Measurements from ENCODE around the gene TENM4.

Gene TENM4

GRCh38 chr11:78972590-78972989, 468.2 kb downstream of the TENM4 start:
- DNase-seq (ENCODE audit: low read depth) = no peak

- no peak for DNase-seq (ENCODE audit: low read depth)
These were observed 468.7 kb downstream of the TENM4 start for GRCh38 chr11:78972177-78972576.

- no peak for DNase-seq (ENCODE audit: low read depth)
These were observed 473.0 kb downstream of the TENM4 start for GRCh38 chr11:78967811-78968210.

GRCh38 chr11:78965432-78965831, 475.4 kb downstream of the TENM4 start:
- no peak for DNase-seq (ENCODE audit: low read depth)

- DNase-seq (ENCODE audit: low read depth) = no peak
These were observed 478.7 kb downstream of the TENM4 start for GRCh38 chr11:78961937-78962701.

- no peak for DNase-seq (ENCODE audit: low read depth)
These were observed 479.6 kb downstream of the TENM4 start for GRCh38 chr11:78961247-78961646.

DNA sequence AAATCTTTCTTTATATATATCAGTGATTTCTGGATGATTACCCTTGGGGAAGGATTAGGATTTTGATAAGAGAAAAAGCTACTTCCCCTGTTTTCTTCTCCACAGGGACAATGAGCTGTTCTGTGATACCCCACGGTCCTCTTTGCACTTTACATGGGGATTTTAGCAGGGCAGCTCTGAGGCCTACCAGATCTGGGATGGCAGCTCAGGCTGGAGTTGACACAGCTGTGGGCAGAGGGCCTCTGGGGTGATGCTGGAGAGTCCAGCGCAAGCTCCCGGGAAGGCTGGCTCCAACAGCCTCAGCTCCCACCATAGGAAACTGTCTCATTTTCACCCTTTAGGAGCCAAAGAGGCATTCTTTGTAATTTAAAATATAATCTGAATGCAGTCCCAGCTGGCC, 482.4 kb downstream of the TENM4 start:
- DNase-seq (ENCODE audit: low read depth) = no peak

DNA sequence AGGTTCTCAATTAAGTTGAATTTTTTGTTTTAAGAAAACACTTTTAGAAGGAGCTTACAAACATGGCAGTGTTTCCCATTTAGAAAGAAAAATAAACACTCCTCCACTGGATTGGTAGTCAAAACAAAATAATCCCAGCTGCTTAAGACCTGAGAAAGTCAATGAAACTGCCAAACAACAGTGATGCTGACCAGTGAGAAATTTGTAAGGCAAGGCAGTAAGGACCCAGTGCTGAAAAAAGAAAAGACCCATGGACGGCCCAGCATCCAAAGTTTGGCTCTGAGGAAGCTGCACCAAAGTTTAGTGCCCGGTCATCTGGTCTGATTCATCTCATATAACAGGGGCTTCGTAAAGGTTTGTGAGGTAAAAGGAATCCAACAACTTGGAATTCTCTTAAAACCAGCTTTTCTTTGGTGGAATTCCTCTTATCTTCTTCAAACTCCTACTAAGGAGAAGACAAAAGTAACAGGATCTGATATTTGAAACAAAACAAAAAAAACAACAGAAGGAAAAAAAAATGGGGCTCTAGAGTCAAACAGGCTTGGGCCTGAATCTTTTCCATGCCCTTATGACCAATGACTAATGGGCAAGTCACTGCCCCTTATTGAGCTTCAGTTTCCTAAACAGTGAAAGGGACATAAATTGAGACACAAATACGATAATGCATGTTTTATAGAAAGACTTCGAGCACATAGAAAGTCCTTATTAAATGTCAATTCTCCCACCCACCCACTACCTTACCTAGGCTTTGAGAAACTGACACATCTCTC, 483.2 kb downstream of the TENM4 start:
- no peak for DNase-seq (ENCODE audit: low read depth)

GRCh38 chr11:78954696-78955095, 486.1 kb downstream of the TENM4 start:
- no peak for DNase-seq (ENCODE audit: low read depth)

GRCh38 chr11:78954261-78954660, 486.6 kb downstream of the TENM4 start:
- DNase-seq (ENCODE audit: low read depth) = no peak

GRCh38 chr11:78952890-78953289, 487.9 kb downstream of the TENM4 start:
- no peak for DNase-seq (ENCODE audit: low read depth)

GRCh38 chr11:78952175-78952574, 488.7 kb downstream of the TENM4 start:
- DNase-seq (ENCODE audit: low read depth) = no peak

DNA sequence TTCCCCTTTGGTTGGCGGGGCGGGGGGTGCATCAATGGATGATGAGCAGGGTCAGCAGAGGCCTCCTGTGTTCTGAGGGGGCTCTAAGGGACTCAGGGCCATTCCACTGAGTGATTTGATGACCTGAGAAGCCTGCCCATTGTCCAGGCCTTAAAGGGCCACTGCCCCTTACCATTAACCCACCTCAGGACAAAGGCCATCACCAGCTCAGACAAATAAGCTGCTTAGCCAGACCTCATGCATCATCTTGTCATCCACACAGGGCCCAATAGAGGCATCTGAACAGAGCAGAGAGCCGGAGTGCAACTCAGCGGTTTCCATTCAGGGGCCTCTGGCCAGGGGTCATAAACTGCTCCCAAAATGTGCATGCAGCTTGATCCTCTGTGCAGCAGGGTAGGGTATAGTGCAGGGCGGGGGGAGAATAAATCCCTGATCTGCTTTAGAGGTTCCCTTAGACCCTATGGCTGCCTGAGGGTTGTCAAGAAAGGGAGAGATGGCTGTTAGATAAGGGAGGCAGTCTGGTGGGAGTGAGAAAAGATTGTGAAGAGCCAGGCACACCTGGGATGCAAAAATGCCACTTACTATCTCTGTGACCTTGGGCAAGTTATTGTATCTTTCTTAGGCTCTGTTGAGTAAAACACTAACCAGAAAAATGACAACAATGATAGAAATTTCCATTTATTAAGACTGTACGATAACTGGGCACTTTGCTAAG, 490.7 kb downstream of the TENM4 start:
- DNase-seq (ENCODE audit: low read depth) = no peak

DNA sequence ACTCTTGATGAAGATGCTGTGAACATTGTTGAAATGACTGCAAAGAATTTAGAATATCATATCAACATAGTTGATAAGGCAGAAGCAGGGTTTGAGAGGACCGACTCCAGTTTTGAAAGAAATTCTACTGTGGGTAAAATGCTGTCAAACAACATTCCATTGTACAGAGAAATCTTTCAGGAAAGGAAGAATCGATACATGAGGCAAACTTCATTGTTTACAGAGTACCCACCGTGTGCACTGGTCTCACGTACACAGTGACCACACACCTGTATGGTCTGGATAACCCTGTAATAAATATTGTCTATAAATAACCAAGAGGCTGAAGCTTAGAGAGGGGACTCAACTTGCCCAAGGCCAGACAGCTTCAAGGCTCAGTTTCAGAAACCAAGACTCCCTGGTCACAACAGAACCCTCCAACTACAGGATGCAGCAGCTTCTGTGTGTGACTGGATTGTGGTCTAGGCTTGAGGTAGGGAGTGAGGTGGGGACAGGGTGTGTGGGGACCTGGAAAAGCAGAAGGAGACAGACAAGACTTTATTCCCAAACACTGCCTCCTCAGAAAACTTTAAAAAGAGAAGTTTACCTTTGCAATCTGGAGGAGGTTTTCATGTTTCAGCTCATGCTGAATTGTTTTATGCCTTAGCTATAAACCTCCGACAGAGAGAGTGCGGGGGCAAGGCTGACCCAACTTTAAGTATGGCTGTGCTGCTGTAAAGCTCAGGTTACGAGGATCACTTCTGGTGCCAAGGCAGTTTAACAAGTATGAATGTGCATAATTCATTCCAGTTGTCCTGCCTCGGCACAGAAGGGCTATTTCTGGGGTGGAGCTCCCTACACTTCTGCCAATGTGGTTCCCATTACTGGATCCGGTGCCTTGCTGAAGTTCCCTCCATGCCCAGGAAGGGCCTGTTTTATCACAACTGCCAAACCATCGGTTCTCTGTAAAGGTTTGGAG, 493.6 kb downstream of the TENM4 start:
- no peak for DNase-seq (ENCODE audit: low read depth)

- no peak for DNase-seq (ENCODE audit: low read depth)
These were observed 497.0 kb downstream of the TENM4 start for GRCh38 chr11:78943841-78944240.

- DNase-seq (ENCODE audit: low read depth) = no peak
These were observed 497.7 kb downstream of the TENM4 start for GRCh38 chr11:78943154-78943553.

DNA sequence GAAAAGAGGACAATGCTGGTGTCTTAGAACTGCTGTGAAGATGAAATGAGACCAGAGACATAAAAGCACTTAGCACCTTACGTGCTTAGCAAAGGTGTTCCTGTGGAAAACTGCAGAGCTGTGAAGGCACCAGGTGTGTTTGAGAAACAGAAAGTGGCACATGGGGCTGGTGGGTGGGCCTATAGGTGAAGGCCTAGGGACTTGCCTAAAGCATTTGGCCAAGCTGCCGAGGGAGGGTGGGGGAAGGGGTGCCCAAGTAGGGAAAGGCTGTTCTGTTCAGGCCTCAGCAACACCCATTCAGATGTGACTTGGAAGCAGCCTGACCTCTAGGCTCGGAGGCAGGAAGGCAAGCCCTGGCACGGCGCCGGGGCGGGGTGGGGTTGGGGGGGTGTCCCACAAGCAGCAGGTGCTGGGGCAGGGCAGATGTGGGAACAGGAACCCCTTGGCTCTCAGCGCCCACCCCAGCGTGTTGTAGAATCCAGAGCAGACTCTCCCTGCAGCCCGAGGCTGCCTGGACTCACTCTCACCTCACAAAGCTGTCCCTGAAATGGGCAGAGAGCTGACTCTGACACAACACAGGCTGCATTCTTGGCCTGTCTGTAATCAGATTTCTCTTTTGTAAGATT, 499.5 kb downstream of the TENM4 start:
- DNase-seq (ENCODE audit: low read depth) = no peak

- no peak for DNase-seq (ENCODE audit: low read depth)
These were observed 500.2 kb downstream of the TENM4 start for GRCh38 chr11:78940500-78941225.

DNA sequence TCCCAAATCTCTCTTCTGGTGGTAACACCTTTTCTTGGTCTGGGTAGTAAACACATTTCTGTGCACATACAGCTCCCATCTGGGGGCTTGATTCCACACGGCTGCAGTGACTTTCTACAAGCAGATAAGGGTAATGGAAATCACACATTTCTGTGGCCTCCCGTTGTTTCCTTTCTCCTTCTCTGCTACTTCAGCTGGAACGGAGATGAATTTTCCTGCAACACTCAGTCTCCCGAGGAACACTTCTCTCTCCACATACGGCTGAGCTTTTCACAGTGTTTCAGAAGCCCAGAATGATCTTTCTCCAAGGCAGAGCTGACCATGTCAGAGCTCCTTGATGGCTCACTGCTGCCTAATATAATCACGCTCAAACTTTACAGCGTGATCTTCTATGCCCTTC, 501.9 kb downstream of the TENM4 start:
- DNase-seq (ENCODE audit: low read depth) = no peak

DNA sequence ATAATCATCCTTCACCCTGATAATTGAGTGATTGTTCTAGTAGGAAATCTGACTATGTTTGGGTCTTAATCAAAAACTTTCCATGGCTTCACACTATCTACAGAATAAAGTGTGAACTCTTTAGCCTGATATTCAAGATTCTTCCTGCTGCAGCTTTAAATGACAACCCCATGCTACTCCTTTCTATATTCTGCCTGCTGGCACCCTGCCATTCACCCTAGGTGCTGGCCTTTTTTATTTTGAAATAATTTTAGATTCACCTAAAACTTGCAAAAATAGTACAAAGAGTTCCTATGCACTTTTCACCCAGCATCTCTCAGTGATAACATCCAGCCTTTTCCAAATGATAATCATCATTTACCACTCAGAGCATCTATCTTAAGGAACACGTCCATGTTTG, 502.8 kb downstream of the TENM4 start:
- no peak for DNase-seq (ENCODE audit: low read depth)
